H1 (cell line): ENCODE measurements around the gene PCP4L1. TPM values are rescaled to one million over a fixed set of nuclear protein-coding genes. Genes with fewer than 3 reads are reported as not detected.
A peak's percentile ranks its signal among the peaks of the same experiment; 100 is the strongest.

ENCODE experiments used
- CTCF ChIA-PET: fragments of 300-600 bp; sonication (Branson Sonifier 250); formaldehyde crosslinking; loops from one replicate; lab custom pipeline; 2021; ENCODE audit not compliant: partially characterized antibody; lab: Charles Lee
- POLR2A ChIA-PET: fragments of 300-600 bp; sonication (Branson Sonifier 250); formaldehyde crosslinking; loops from one replicate; lab custom pipeline; 2021; ENCODE audit warnings: inconsistent platforms; ENCODE audit not compliant: partially characterized antibody; lab: Charles Lee
- DNase-seq, 2 experiments: peaks; one replicate each; pipeline versions ENCODE4 v3.0.0 to v3.0.0-alpha.2; 2010 to 2022; ENCODE audit warnings: low spot score in 2 of 2, low read depth in 1 of 2, mixed read lengths in 1 of 2
- FAIRE-seq: peaks from 2 replicates; lab custom pipeline; 2011; peaks lifted over from hg19 to GRCh38; lab: Jason Lieb, UNC
- H2AFZ ChIP-seq: 2 replicates; pipeline ENCODE4 v1.8.1; 2012; ENCODE audit warnings: low read length, inconsistent platforms
- H2AK5ac ChIP-seq: 2 replicates; pipeline ENCODE4 v1.6.1; 2013; ENCODE audit warnings: low read depth, low read length
- H2BK120ac ChIP-seq: replicated peaks from 2 replicates; pipeline ENCODE3; 2013; ENCODE audit warnings: low read depth, low read length, inconsistent platforms
- H2BK12ac ChIP-seq: 2 replicates; pipeline ENCODE4 v1.6.1; 2013; ENCODE audit warnings: low read depth, low read length
- H2BK15ac ChIP-seq: 2 replicates; pipeline ENCODE4 v1.6.1; 2013; ENCODE audit warnings: low read length
- H2BK20ac ChIP-seq: 2 replicates; pipeline ENCODE4 v1.6.1; 2013; ENCODE audit warnings: low read length
- H2BK5ac ChIP-seq: 2 replicates; pipeline ENCODE4 v1.6.1; 2013; ENCODE audit warnings: low read depth, low read length
- H3K14ac ChIP-seq: 2 replicates; pipeline ENCODE4 v1.6.1; 2013; ENCODE audit warnings: inconsistent platforms; ENCODE audit not compliant: insufficient read length
- H3K18ac ChIP-seq: 2 replicates; pipeline ENCODE4 v1.6.1; 2013; ENCODE audit warnings: low read length; ENCODE audit errors: extremely low read depth
- H3K23ac ChIP-seq: 2 replicates; pipeline ENCODE4 v1.6.1; 2013; ENCODE audit warnings: inconsistent platforms; ENCODE audit not compliant: insufficient read length
- H3K23me2 ChIP-seq: 2 replicates; pipeline ENCODE4 v1.6.1; 2013; ENCODE audit warnings: low read depth, low read length
- H3K27ac ChIP-seq: 2 replicates; pipeline ENCODE4 v1.6.1; 2011; ENCODE audit warnings: low read depth, low read length, inconsistent platforms
- H3K27me3 ChIP-seq, 4 experiments: replicated peaks in 1 of 4; 1 replicate in 1 of 4; 2 replicates in 3 of 4; pipeline versions ENCODE4 v1.6.1 to v1.8.1; 2011 to 2013; ENCODE audit warnings: low read length in 3 of 4, mild to moderate bottlenecking in 3 of 4, inconsistent platforms in 2 of 4, mixed read lengths in 2 of 4, moderate library complexity in 1 of 4; ENCODE audit not compliant: control insufficient read depth in 3 of 4, insufficient read depth in 3 of 4; ENCODE audit errors: extremely low read depth in 1 of 4
- H3K36me3 ChIP-seq, 4 experiments: 2 replicates each; pipeline versions ENCODE4 v1.6.1 to v1.8.1; 2011 to 2013; ENCODE audit warnings: mild to moderate bottlenecking in 4 of 4, low read length in 3 of 4, moderate library complexity in 2 of 4, control low read depth in 1 of 4, inconsistent platforms in 1 of 4; ENCODE audit not compliant: insufficient read depth in 4 of 4, control insufficient read depth in 2 of 4
- H3K4ac ChIP-seq: replicated peaks from 2 replicates; pipeline ENCODE3; 2013; ENCODE audit warnings: low read length, low read depth, mixed read lengths, inconsistent platforms; ENCODE audit not compliant: insufficient read length
- H3K4me1 ChIP-seq, 4 experiments: replicated peaks in 1 of 4; 1 replicate in 1 of 4; 2 replicates in 3 of 4; pipeline versions ENCODE4 v1.6.1 to v1.8.1; 2011 to 2013; ENCODE audit warnings: low read length in 3 of 4, inconsistent platforms in 2 of 4, mixed read lengths in 1 of 4; ENCODE audit not compliant: insufficient read depth in 4 of 4, control insufficient read depth in 3 of 4
- H3K4me2 ChIP-seq, 2 experiments: 2 replicates each; pipeline versions ENCODE4 v1.6.1 to v1.8.1; 2011 to 2013; ENCODE audit warnings: low read depth in 2 of 2, low read length in 2 of 2, control low read depth in 1 of 2, inconsistent platforms in 1 of 2, mild to moderate bottlenecking in 1 of 2; ENCODE audit not compliant: insufficient read depth in 1 of 2
- H3K4me3 ChIP-seq, 4 experiments: fragments of 200-600, 300-600 bp in 1 of 4; sonication (generic), shearing (Covaris generic), sonication (Bioruptor Twin) in 1 of 4; 2 replicates each; pipeline versions ENCODE4 v1.5.1 to v1.8.1; 2011 to 2016; ENCODE audit warnings: low read length in 4 of 4, low read depth in 3 of 4, control low read depth in 2 of 4, inconsistent platforms in 2 of 4, mild to moderate bottlenecking in 2 of 4, mixed read lengths in 1 of 4, moderate library complexity in 1 of 4; ENCODE audit not compliant: insufficient read depth in 2 of 4; ENCODE audit errors: extremely low read depth in 1 of 4
- H3K56ac ChIP-seq: replicated peaks from 2 replicates; pipeline ENCODE3; 2013; ENCODE audit warnings: low read depth, mild to moderate bottlenecking, mixed read lengths, low read length, inconsistent platforms; ENCODE audit not compliant: insufficient read length
- H3K79me1 ChIP-seq: 2 replicates; pipeline ENCODE4 v1.6.1; 2013; ENCODE audit warnings: low read depth, low read length, control low read depth
- H3K79me2 ChIP-seq, 2 experiments: 2 replicates each; pipeline versions ENCODE4 v1.6.1 to v1.8.1; 2012 to 2013; ENCODE audit warnings: low read length in 2 of 2, mild to moderate bottlenecking in 2 of 2, inconsistent platforms in 1 of 2; ENCODE audit not compliant: insufficient read depth in 2 of 2, control insufficient read depth in 1 of 2
- H3K9ac ChIP-seq, 4 experiments: replicated peaks in 1 of 4; 1 replicate in 1 of 4; 2 replicates in 3 of 4; pipeline versions ENCODE4 v1.6.1 to v1.8.1; 2011 to 2013; ENCODE audit warnings: low read depth in 3 of 4, low read length in 3 of 4, control low read depth in 2 of 4, mild to moderate bottlenecking in 2 of 4, moderate library complexity in 2 of 4, inconsistent platforms in 1 of 4; ENCODE audit errors: extremely low read depth in 1 of 4
- H3K9me3 ChIP-seq, 2 experiments: 2 replicates each; pipeline versions ENCODE4 v1.6.1 to v1.8.1; 2012 to 2013; ENCODE audit warnings: mild to moderate bottlenecking in 2 of 2, moderate library complexity in 2 of 2, control low read depth in 1 of 2, inconsistent platforms in 1 of 2, low read depth in 1 of 2, low read length in 1 of 2, mixed read lengths in 1 of 2; ENCODE audit not compliant: insufficient read depth in 2 of 2
- H4K20me1 ChIP-seq, 2 experiments: replicated peaks in 1 of 2; 2 replicates each; pipeline versions ENCODE3 to v1.8.1; 2011 to 2013; ENCODE audit warnings: inconsistent platforms in 2 of 2, low read length in 2 of 2, mild to moderate bottlenecking in 1 of 2; ENCODE audit not compliant: insufficient read depth in 2 of 2, control insufficient read depth in 1 of 2
- H4K5ac ChIP-seq: 2 replicates; pipeline ENCODE4 v1.6.1; 2013; ENCODE audit warnings: low read length, low read depth, mixed read lengths, inconsistent platforms; ENCODE audit not compliant: insufficient read length
- H4K8ac ChIP-seq: 2 replicates; pipeline ENCODE4 v1.8.0; 2013; ENCODE audit warnings: mild to moderate bottlenecking, moderate library complexity, low read length, inconsistent platforms; ENCODE audit not compliant: insufficient read depth; ENCODE audit errors: extremely low read depth
- H4K91ac ChIP-seq: replicated peaks from 2 replicates; pipeline ENCODE3; 2013; ENCODE audit warnings: low read length, mixed read lengths, inconsistent platforms; ENCODE audit not compliant: insufficient read length
- ASH2L ChIP-seq: fragments of 200-600, 300-600 bp; sonication (generic); IDR thresholded peaks from one replicate; pipeline ENCODE4 v1.7.1; 2017; ENCODE audit warnings: low read length
- FOSL1 ChIP-seq: IDR thresholded peaks from 2 replicates; pipeline ENCODE4 v1.6.1; 2011; ENCODE audit warnings: mild to moderate bottlenecking, low read depth, low read length, moderate library complexity; ENCODE audit not compliant: insufficient read depth
- HDAC2 ChIP-seq, 2 experiments: fragments of 300-600 bp in 1 of 2; sonication (generic) in 1 of 2; IDR thresholded peaks; 2 replicates each; pipeline ENCODE4 v1.6.1; 2011 to 2012; ENCODE audit warnings: low read depth in 2 of 2, low read length in 2 of 2, mild to moderate bottlenecking in 2 of 2, moderate library complexity in 2 of 2, borderline replicate concordance in 1 of 2, inconsistent platforms in 1 of 2
- PHF8 ChIP-seq: fragments of 200-600 bp; sonication (generic); conservative IDR thresholded peaks from 2 replicates; pipeline ENCODE4 v1.7.1; 2012; ENCODE audit warnings: low read depth, mild to moderate bottlenecking, inconsistent platforms, low read length, moderate library complexity
- WGBS, 2 experiments: shearing (Covaris generic) in 1 of 2; methylation state at CpG; one replicate each; pipeline versions ENCODE4 v1.1.6 to v1.1.7; 2013 to 2015; ENCODE audit warnings: low lambda C conversion rate in 2 of 2, mixed read lengths in 2 of 2, inconsistent platforms in 1 of 2, low coverage in 1 of 2, missing lambda C conversion rate in 1 of 2; ENCODE audit not compliant: insufficient replicate concordance in 2 of 2, insufficient coverage in 1 of 2, insufficient read length in 1 of 2; ENCODE audit errors: extremely low coverage in 1 of 2, missing lambda C conversion rate in 1 of 2; 5-methylcytosine and 5-hydroxymethylcytosine counted together
- polyA plus RNA-seq, 7 experiments: library from polyadenylated mRNA; depleted of rRNA in 3 of 7; stranded (reverse) in 5 of 7; unstranded in 2 of 7; fragments of >200 nt in 5 of 7; fragments of 200-250 nt in 2 of 7; gene quantifications; 1 replicate in 5 of 7; 2 replicates in 1 of 7; 4 replicates in 1 of 7; pipeline versions ENCODE4 v1.2.1 to v1.2.3, GENCODE V29; 2011 to 2013; ENCODE audit warnings: missing spikeins in 2 of 7, mixed read lengths in 2 of 7
- total RNA-seq: library from RNA; stranded (reverse); fragmentation: NEBNext Ultra II Directional; extraction: Animal tissue kit (Norgen Biotek cat#: 25700); gene quantifications from 2 replicates; pipeline ENCODE4 v1.2.1, GENCODE V29; 2021

Gene PCP4L1
- total and polyA plus RNA-seq, 2 of the 8 experiments (the other 6 are each of a cell fraction or from before 2014, with no cell fraction given): 0.41 to 1.0 TPM

- H3K9me3 ChIP-seq: no peaks in the 10 kb centered on the region
- H3K4ac ChIP-seq: no peak overlapping the region
- no peak overlapping the region for H3K27ac ChIP-seq
- no peak overlapping the region for H2BK12ac ChIP-seq
- H3K36me3 ChIP-seq: no peaks in the 10 kb centered on the region
- TF ChIP-seq PHF8 (no peak), ASH2L (no peak), FOSL1 (peak; percentile 88), HDAC2 (IDR thresholded peaks at IDR 0.05; ENCODE audit: borderline replicate concordance in 1 of 2, low read depth in 2 of 2, low read length in 2 of 2) (no peak)
- H3K79me1 ChIP-seq: no peaks in the 10 kb centered on the region
- no peak for DNase-seq
- H3K18ac ChIP-seq: no peak overlapping the region
- no peak overlapping the region for H4K91ac ChIP-seq
- H2BK5ac ChIP-seq: no peak overlapping the region
- H3K27me3 ChIP-seq: no peaks in the 10 kb centered on the region
- 61% methylated on average over 7 of the region's 7 CpGs; no CpG with 5 or more reads in 1 of the 2 experiments for WGBS, 2 experiments
- no peak for FAIRE-seq
- no peak overlapping the region for H3K4me3 ChIP-seq
- no peak overlapping the region for H2AK5ac ChIP-seq
- no peak overlapping the region for H2BK15ac ChIP-seq
- no peak overlapping the region for H4K8ac ChIP-seq
- no peaks in the 10 kb centered on the region for H4K20me1 ChIP-seq
- no peak overlapping the region for H4K5ac ChIP-seq
- POLR2A ChIA-PET: interaction anchor here (1.2 to 1.6 kb wide), 2 partner anchors 11 to 15 kb away, joined by 4 to 6 read pairs; no protein-coding TSS in a partner anchor
- H3K56ac ChIP-seq: no peak overlapping the region
- no peaks in the 10 kb centered on the region for H3K4me1 ChIP-seq
- no peaks in the 10 kb centered on the region for H3K79me2 ChIP-seq
- H3K4me2 ChIP-seq: no peak overlapping the region
- CTCF ChIA-PET: interaction anchor here (1.2 to 4.3 kb wide), 5 partner anchors 9 to 42 kb away, joined by 3 to 87 read pairs (median 17); partner anchors contain the start of genes NR1I3, PCP4L1 and TOMM40L
- H3K23ac ChIP-seq: no peak overlapping the region
- H3K23me2 ChIP-seq: no peaks in the 10 kb centered on the region
- H2AFZ ChIP-seq: peak overlapping the region; percentile 99
- H3K9ac ChIP-seq: no peak overlapping the region
- no peak overlapping the region for H3K14ac ChIP-seq
- no peak overlapping the region for H2BK20ac ChIP-seq
- H2BK120ac ChIP-seq: no peak overlapping the region
These were observed 7.7 kb upstream of the PCP4L1 start for GRCh38 chr1:161250829-161251228.
